Measurements from ENCODE around the gene ENO4. TPM values are rescaled to one million over a fixed set of nuclear protein-coding genes. Genes with fewer than 3 reads are reported as not detected.

Gene ENO4
- polyA plus RNA-seq, 1 of the 3 experiments (the other 2 are of a cell fraction): 0.36 TPM

- Histone ChIP-seq H3K36me3 (replicated peaks in 1 of 2; ENCODE audit: control insufficient read depth in 1 of 2, insufficient read depth in 2 of 2, low read length in 1 of 2) (peaks cover 22 to 26% of the 10 kb centered on the region in 2 experiments), H3K4me2 (no peak overlapping the region), H3K9me3 (no peaks in the 10 kb centered on the region), H3K4me3 (ENCODE audit: low read depth in 2 of 2, low read length in 1 of 2) (no peak overlapping the region), H3K79me2 (ENCODE audit: insufficient read depth) (no peaks in the 10 kb centered on the region), H2AFZ (ENCODE audit: low read depth) (no peak overlapping the region), H3F3A (replicated peaks; ENCODE audit: insufficient read depth) (no peaks in the 10 kb centered on the region), H3K27me3 (ENCODE audit: insufficient read depth) (no peaks in the 10 kb centered on the region), H3K4me1 (ENCODE audit: control insufficient read depth in 1 of 2, insufficient read depth in 2 of 2, low read depth in 1 of 2, low read length in 1 of 2) (no peaks in the 10 kb centered on the region), H3K9me2 (no peaks in the 10 kb centered on the region), H3K9ac (no peak overlapping the region), H3K27ac (ENCODE audit: low read depth in 2 of 2, low read length in 1 of 2) (no peak overlapping the region), H4K20me1 (ENCODE audit: insufficient read depth) (no peaks in the 10 kb centered on the region)
- ChIA-PET CTCF (no interaction called here), POLR2A (no interaction called here)
- DNase-seq: no peak
- no peak for TF ChIP-seq RXRA (IDR thresholded peaks at IDR 0.05; ENCODE audit: borderline replicate concordance, low read depth)
- TF ChIP-seq ZBTB33 (IDR thresholded peaks at IDR 0.05; ENCODE audit: borderline replicate concordance, low read depth): no peak
- TF ChIP-seq PBX3 (IDR thresholded peaks at IDR 0.05): no peak
- WGBS (ENCODE audit: low lambda C conversion rate): 94% methylated on average over 3 of the region's 3 CpGs
Measured at GRCh38 chr10:116905845-116906210, 56.5 kb downstream of the ENO4 start.

GRCh38 chr10:116907245-116907987 is 58.1 kb downstream of the ENO4 start:
- no peak for TF ChIP-seq FOXJ3 (CRISPR knock-in tag; IDR thresholded peaks at IDR 0.05)
- Histone ChIP-seq H3K27ac (ENCODE audit: low read depth in 2 of 2, low read length in 1 of 2) (no peak overlapping the region), H3K36me3 (replicated peaks in 1 of 2; ENCODE audit: control insufficient read depth in 1 of 2, insufficient read depth in 2 of 2, low read length in 1 of 2) (peaks cover 28 to 30% of the 10 kb centered on the region in 2 experiments), H4K20me1 (ENCODE audit: insufficient read depth) (no peaks in the 10 kb centered on the region), H3K9me2 (no peaks in the 10 kb centered on the region), H2AFZ (ENCODE audit: low read depth) (no peak overlapping the region), H3K9me3 (no peaks in the 10 kb centered on the region), H3K4me2 (no peak overlapping the region), H3K4me1 (ENCODE audit: control insufficient read depth in 1 of 2, insufficient read depth in 2 of 2, low read depth in 1 of 2, low read length in 1 of 2) (no peaks in the 10 kb centered on the region), H3F3A (replicated peaks; ENCODE audit: insufficient read depth) (no peaks in the 10 kb centered on the region), H3K27me3 (ENCODE audit: insufficient read depth) (no peaks in the 10 kb centered on the region), H3K9ac (no peak overlapping the region), H3K79me2 (ENCODE audit: insufficient read depth) (no peaks in the 10 kb centered on the region), H3K4me3 (ENCODE audit: low read depth in 2 of 2, low read length in 1 of 2) (no peak overlapping the region)
- POLR2A ChIA-PET: no interaction called here
- CTCF ChIA-PET: no interaction called here
- 94% methylated on average over 6 of the region's 6 CpGs for WGBS (ENCODE audit: low lambda C conversion rate)
- no peak for DNase-seq

- Histone ChIP-seq H3K9me2 (no peaks in the 10 kb centered on the region), H3K9ac (no peak overlapping the region), H3K36me3 (replicated peaks in 1 of 2; ENCODE audit: control insufficient read depth in 1 of 2, insufficient read depth in 2 of 2, low read length in 1 of 2) (peaks cover 29 to 31% of the 10 kb centered on the region in 2 experiments), H3K4me1 (ENCODE audit: control insufficient read depth in 1 of 2, insufficient read depth in 2 of 2, low read depth in 1 of 2, low read length in 1 of 2) (no peaks in the 10 kb centered on the region), H3K9me3 (no peaks in the 10 kb centered on the region), H3K79me2 (ENCODE audit: insufficient read depth) (no peaks in the 10 kb centered on the region), H3K4me2 (no peak overlapping the region), H3K27me3 (ENCODE audit: insufficient read depth) (no peaks in the 10 kb centered on the region), H3F3A (replicated peaks; ENCODE audit: insufficient read depth) (no peaks in the 10 kb centered on the region), H3K27ac (ENCODE audit: low read depth in 2 of 2, low read length in 1 of 2) (no peak overlapping the region), H3K4me3 (ENCODE audit: low read depth in 2 of 2, low read length in 1 of 2) (no peak overlapping the region), H4K20me1 (ENCODE audit: insufficient read depth) (no peaks in the 10 kb centered on the region), H2AFZ (ENCODE audit: low read depth) (no peak overlapping the region)
- ChIA-PET POLR2A (no interaction called here), CTCF (no interaction called here)
- DNase-seq: no peak
- TF ChIP-seq RAD21 (IDR thresholded peaks at IDR 0.05; ENCODE audit: low read length) (no peak), JUND (IDR thresholded peaks at IDR 0.05) (no peak), GABPA (IDR thresholded peaks at IDR 0.05; ENCODE audit: low read depth) (no peak), GATA2 (CRISPR knock-in tag; IDR thresholded peaks at IDR 0.05) (no peak), RFX5 (IDR thresholded peaks at IDR 0.05; ENCODE audit: low read length) (no peak), TEAD4 (IDR thresholded peaks at IDR 0.05; ENCODE audit: borderline replicate concordance, insufficient read depth) (no peak), RXRA (IDR thresholded peaks at IDR 0.05; ENCODE audit: borderline replicate concordance, low read depth) (no peak), TCF12 (IDR thresholded peaks at IDR 0.05) (no peak), POLR2AphosphoS5 (IDR thresholded peaks at IDR 0.05; ENCODE audit: low read depth, low read length) (no peak), FOSL2 (IDR thresholded peaks at IDR 0.05; ENCODE audit: borderline replicate concordance, low read depth) (no peak), SMC3 (IDR thresholded peaks at IDR 0.05; ENCODE audit: low read depth, low read length) (no peak)
- 93% methylated on average over 1 of the region's 1 CpG for WGBS (ENCODE audit: low lambda C conversion rate)
Measured at GRCh38 chr10:116909307-116909706, 60.0 kb downstream of the ENO4 start.
